Keratinocyte (primary cell): ENCODE data around the gene HTR2B. TPM values are rescaled to one million over a fixed set of nuclear protein-coding genes. Genes with fewer than 3 reads are reported as not detected.
"Not testable (repeated sequence)": the region's sequence is repeated elsewhere in the genome, so short reads cannot be mapped to it uniquely, and the experiment has no call there.

Experiments
- DNase-seq: peaks from one replicate; pipeline ENCODE4 v3.0.0-alpha.2; 2011; ENCODE audit warnings: low read depth, missing footprints, low spot score
- FAIRE-seq: peaks from 2 replicates; lab custom pipeline; 2011; peaks lifted over from hg19 to GRCh38; lab: Jason Lieb, UNC
- H2AFZ ChIP-seq: 2 replicates; pipeline ENCODE4 v1.6.0; 2012; ENCODE audit warnings: low read length, control low read depth, inconsistent platforms; ENCODE audit not compliant: control insufficient read depth
- H3K27ac ChIP-seq: 2 replicates; pipeline ENCODE4 v1.5.1; 2011; ENCODE audit warnings: low read length; ENCODE audit not compliant: control insufficient read depth, insufficient read depth
- H3K27me3 ChIP-seq: 3 replicates; pipeline ENCODE4 v1.6.0; 2011; ENCODE audit warnings: low read length; ENCODE audit not compliant: control insufficient read depth, insufficient read depth; ENCODE audit errors: extremely low read depth
- H3K36me3 ChIP-seq, 2 experiments: 2 replicates in 1 of 2; 3 replicates in 1 of 2; pipeline ENCODE4 v1.5.1; 2011; ENCODE audit warnings: low read length in 2 of 2, mild to moderate bottlenecking in 1 of 2; ENCODE audit not compliant: control insufficient read depth in 2 of 2, insufficient read depth in 2 of 2; ENCODE audit errors: extremely low read depth in 1 of 2
- H3K4me1 ChIP-seq: 3 replicates; pipeline ENCODE4 v1.5.1; 2011; ENCODE audit warnings: low read length; ENCODE audit not compliant: control insufficient read depth, insufficient read depth; ENCODE audit errors: extremely low read depth
- H3K4me2 ChIP-seq: 3 replicates; pipeline ENCODE4 v1.6.0; 2011; ENCODE audit warnings: low read depth, low read length; ENCODE audit not compliant: control insufficient read depth, insufficient read depth; ENCODE audit errors: extremely low read depth
- H3K4me3 ChIP-seq, 3 experiments: fragments of 200-600 bp in 1 of 3; sonication (generic) in 1 of 3; 2 replicates in 2 of 3; 3 replicates in 1 of 3; pipeline ENCODE4 v1.5.1; 2011 to 2016; ENCODE audit warnings: low read length in 3 of 3, mild to moderate bottlenecking in 3 of 3, control low read depth in 2 of 3, inconsistent platforms in 1 of 3, low read depth in 1 of 3, mixed read lengths in 1 of 3, mixed run types in 1 of 3, moderate library complexity in 1 of 3; ENCODE audit not compliant: control insufficient read depth in 2 of 3, insufficient read depth in 2 of 3; ENCODE audit errors: extremely low read depth in 1 of 3
- H3K79me2 ChIP-seq: 2 replicates; pipeline ENCODE4 v1.6.0; 2012; ENCODE audit warnings: low read length; ENCODE audit not compliant: control insufficient read depth, insufficient read depth
- H3K9ac ChIP-seq: 3 replicates; pipeline ENCODE4 v1.6.0; 2011; ENCODE audit warnings: low read length; ENCODE audit not compliant: control insufficient read depth, insufficient read depth; ENCODE audit errors: extremely low read depth
- H3K9me1 ChIP-seq: 3 replicates; pipeline ENCODE4 v1.6.0; 2011; ENCODE audit warnings: low read length; ENCODE audit not compliant: control insufficient read depth, insufficient read depth; ENCODE audit errors: extremely low read depth
- H3K9me3 ChIP-seq: 2 replicates; pipeline ENCODE4 v1.5.1; 2012; ENCODE audit warnings: low read depth, low read length; ENCODE audit not compliant: control insufficient read depth
- H4K20me1 ChIP-seq: 3 replicates; pipeline ENCODE4 v1.6.0; 2011; ENCODE audit warnings: low read length; ENCODE audit not compliant: control insufficient read depth, insufficient read depth; ENCODE audit errors: extremely low read depth
- CTCF ChIP-seq, 3 experiments: IDR thresholded peaks in 1 of 3; conservative IDR thresholded peaks in 1 of 3; optimal IDR thresholded peaks in 1 of 3; 2 replicates in 2 of 3; 3 replicates in 1 of 3; pipeline versions ENCODE3 to v1.5.1; 2011; ENCODE audit warnings: low read length in 3 of 3, mild to moderate bottlenecking in 3 of 3, moderate library complexity in 2 of 3, control low read depth in 1 of 3, inconsistent platforms in 1 of 3; ENCODE audit not compliant: insufficient read depth in 2 of 3; ENCODE audit errors: extremely low read depth in 1 of 3
- EZH2 ChIP-seq: IDR thresholded peaks from one replicate; pipeline ENCODE4 v1.6.1; 2012; ENCODE audit warnings: inconsistent platforms, mild to moderate bottlenecking, low read length, moderate library complexity
- dilution Hi-C: fragments of 300-500 bp; cut with MboI; formaldehyde crosslinking; loops from one replicate; pipeline ENCODE4 v1.7.0; 2020; ENCODE audit warnings: low sequenced_read_pairs; ENCODE audit not compliant: extremely low pct_ligation_motif_present
- polyA plus RNA-seq, 5 experiments: library from polyadenylated mRNA; depleted of rRNA in 3 of 5; stranded (reverse) in 3 of 5; stranded (forward) in 1 of 5; unstranded in 1 of 5; fragments of >200 nt; gene quantifications; 1 replicate in 1 of 5; 2 replicates in 3 of 5; 3 replicates in 1 of 5; pipeline versions ENCODE4 v1.2.1 to v1.2.3, GENCODE V29; 2011 to 2012; ENCODE audit warnings: missing spikeins in 2 of 5, low read depth in 1 of 5, low replicate concordance in 1 of 5

Gene HTR2B
- polyA plus RNA-seq, 1 donor (not counting 4 experiments of a cell fraction or from before 2014, with no cell fraction given): not detected

GRCh38 chr2:231102772-231103171 is 22.1 kb downstream of the HTR2B start:
- DNase-seq (no peak), FAIRE-seq (no peak)
- Histone ChIP-seq H2AFZ (no peak overlapping the region), H3K4me1 (no peaks in the 10 kb centered on the region), H3K27ac (no peak overlapping the region), H4K20me1 (peaks cover 2% of the 10 kb centered on the region), H3K4me3 (no peak overlapping the region), H3K36me3 (peaks cover 3 to 9% of the 10 kb centered on the region in 2 experiments), H3K9ac (no peak overlapping the region), H3K9me1 (no peaks in the 10 kb centered on the region), H3K9me3 (no peaks in the 10 kb centered on the region), H3K27me3 (no peaks in the 10 kb centered on the region), H3K79me2 (peaks cover 10% of the 10 kb centered on the region), H3K4me2 (no peak overlapping the region)
- dilution Hi-C loops: no loop called here
- TF ChIP-seq EZH2 (no peak), CTCF (optimal IDR thresholded peaks at IDR 0.05 in 1 of 3, IDR thresholded peaks at IDR 0.05 in 1 of 3, conservative IDR thresholded peaks at IDR 0.05 in 1 of 3; ENCODE audit: extremely low read depth in 1 of 3, insufficient read depth in 2 of 3, low read length in 3 of 3) (no peak)

GRCh38 chr2:231100990-231101389 is 23.9 kb downstream of the HTR2B start:
- FAIRE-seq: no peak
- dilution Hi-C loops: no loop called here
- H3K27me3 ChIP-seq: no peaks in the 10 kb centered on the region

GRCh38 chr2:231100321-231100720 is 24.5 kb downstream of the HTR2B start:
- peaks cover 0 to 13% of the 10 kb centered on the region in 2 experiments for H3K36me3 ChIP-seq
- H3K79me2 ChIP-seq, H4K20me1 ChIP-seq, H3K9me1 ChIP-seq, H3K27me3 ChIP-seq, DNase-seq, H3K9me3 ChIP-seq, H3K4me1 ChIP-seq, dilution Hi-C loops, H3K9ac ChIP-seq, H3K27ac ChIP-seq, H3K4me3 ChIP-seq, H2AFZ ChIP-seq, FAIRE-seq, H3K4me2 ChIP-seq: not testable (repeated sequence)

More at GRCh38 chr2:231100990-231101389, 23.9 kb downstream of the HTR2B start:
- Histone ChIP-seq H3K9ac (no peak overlapping the region), H3K4me2 (no peak overlapping the region), H3K9me1 (no peaks in the 10 kb centered on the region), H3K79me2 (peaks cover 4% of the 10 kb centered on the region), H3K9me3 (no peaks in the 10 kb centered on the region), H3K4me3 (no peak overlapping the region), H3K36me3 (peaks cover 0 to 11% of the 10 kb centered on the region in 2 experiments), H3K27ac (no peak overlapping the region), H4K20me1 (peaks cover 2% of the 10 kb centered on the region), H3K4me1 (no peaks in the 10 kb centered on the region), H2AFZ (no peak overlapping the region)
- no peak for TF ChIP-seq CTCF (optimal IDR thresholded peaks at IDR 0.05 in 1 of 3, IDR thresholded peaks at IDR 0.05 in 1 of 3, conservative IDR thresholded peaks at IDR 0.05 in 1 of 3; ENCODE audit: extremely low read depth in 1 of 3, insufficient read depth in 2 of 3, low read length in 3 of 3)
- TF ChIP-seq EZH2: no peak
- DNase-seq: no peak
